ENCODE measurements around the gene MYH14. TPM values are rescaled to one million over a fixed set of nuclear protein-coding genes. Genes with fewer than 3 reads are reported as not detected.

The MYH14 gene
- total RNA-seq, 1 donor from 2014 or later: 0.59 TPM

- Mint-ChIP-seq H3K4me1 (ENCODE audit: low read depth, unreplicated experiment) (peaks cover 6% of the 10 kb centered on the region), H3K4me3 (ENCODE audit: unreplicated experiment) (no peak overlapping the region), H3K36me3 (ENCODE audit: unreplicated experiment) (peaks cover 9% of the 10 kb centered on the region), H3K27me3 (ENCODE audit: unreplicated experiment) (peaks cover 19% of the 10 kb centered on the region), H3K9me3 (ENCODE audit: unreplicated experiment) (peaks cover 7% of the 10 kb centered on the region), H3K27ac (ENCODE audit: unreplicated experiment) (no peak overlapping the region)
- no peak for DNase-seq
- no peak for TF ChIP-seq CTCF (IDR thresholded peaks at IDR 0.05; ENCODE audit: partially characterized antibody, unreplicated experiment)
Observed at GRCh38 chr19:50309396-50310125, 106.1 kb downstream of the MYH14 start.

- Mint-ChIP-seq H3K4me1 (ENCODE audit: low read depth, unreplicated experiment) (peaks cover 9% of the 10 kb centered on the region), H3K9me3 (ENCODE audit: unreplicated experiment) (peaks cover 9% of the 10 kb centered on the region)
Observed at GRCh38 chr19:50310759-50311465, 107.5 kb downstream of the MYH14 start.

GRCh38 chr19:50311723-50312635, 108.6 kb downstream of the MYH14 start:
- peak; percentile 60 for DNase-seq
- peaks cover 3% of the 10 kb centered on the region for H3K36me3 Mint-ChIP-seq (ENCODE audit: unreplicated experiment)
- H3K4me3 Mint-ChIP-seq (ENCODE audit: unreplicated experiment): peak overlapping the region; percentile 77
- H3K4me1 Mint-ChIP-seq (ENCODE audit: low read depth, unreplicated experiment): peaks cover 9% of the 10 kb centered on the region
- peaks cover 12% of the 10 kb centered on the region for H3K9me3 Mint-ChIP-seq (ENCODE audit: unreplicated experiment)
- peaks cover 19% of the 10 kb centered on the region for H3K27me3 Mint-ChIP-seq (ENCODE audit: unreplicated experiment)
- TF ChIP-seq CTCF (IDR thresholded peaks at IDR 0.05; ENCODE audit: partially characterized antibody, unreplicated experiment): no peak
- H3K27ac Mint-ChIP-seq (ENCODE audit: unreplicated experiment): no peak overlapping the region

More at GRCh38 chr19:50310759-50311465, 107.5 kb downstream of the MYH14 start:
- DNase-seq: no peak
- TF ChIP-seq CTCF (IDR thresholded peaks at IDR 0.05; ENCODE audit: partially characterized antibody, unreplicated experiment): no peak
- Mint-ChIP-seq H3K36me3 (ENCODE audit: unreplicated experiment) (peaks cover 9% of the 10 kb centered on the region), H3K27me3 (ENCODE audit: unreplicated experiment) (peaks cover 19% of the 10 kb centered on the region), H3K27ac (ENCODE audit: unreplicated experiment) (no peak overlapping the region), H3K4me3 (ENCODE audit: unreplicated experiment) (no peak overlapping the region)

GRCh38 chr19:50312967-50313811, 109.8 kb downstream of the MYH14 start:
- DNase-seq: no peak
- Mint-ChIP-seq H3K27ac (ENCODE audit: unreplicated experiment) (no peak overlapping the region), H3K4me1 (ENCODE audit: low read depth, unreplicated experiment) (peaks cover 9% of the 10 kb centered on the region), H3K4me3 (ENCODE audit: unreplicated experiment) (peak overlapping the region; percentile 71), H3K27me3 (ENCODE audit: unreplicated experiment) (peaks cover 19% of the 10 kb centered on the region), H3K36me3 (ENCODE audit: unreplicated experiment) (no peaks in the 10 kb centered on the region), H3K9me3 (ENCODE audit: unreplicated experiment) (peaks cover 9% of the 10 kb centered on the region)
- no peak for TF ChIP-seq CTCF (IDR thresholded peaks at IDR 0.05; ENCODE audit: partially characterized antibody, unreplicated experiment)

Measured in glutamatergic neuron (in vitro differentiated cells).